Osteoblast (primary cell): Measurements from ENCODE around the gene ZNF618. TPM values are rescaled to one million over a fixed set of nuclear protein-coding genes. Genes with fewer than 3 reads are reported as not detected.
A peak's percentile ranks its signal among the peaks of the same experiment; 100 is the strongest.
"Not testable (repeated sequence)": the region's sequence is repeated elsewhere in the genome, so short reads cannot be mapped to it uniquely, and the experiment has no call there.

Source experiments
- DNase-seq: peaks from one replicate; pipeline ENCODE4 v3.0.0; 2011; ENCODE audit warnings: low spot score, mixed read lengths; ENCODE audit not compliant: insufficient read length; ENCODE audit errors: missing footprints
- H2AFZ ChIP-seq: 2 replicates; pipeline ENCODE4 v1.6.0; 2011; ENCODE audit warnings: mild to moderate bottlenecking, low read length
- H3K27ac ChIP-seq: 2 replicates; pipeline ENCODE4 v1.5.1; 2011; ENCODE audit warnings: mild to moderate bottlenecking, low read depth, low read length, moderate library complexity
- H3K27me3 ChIP-seq: 2 replicates; pipeline ENCODE4 v1.6.0; 2012; ENCODE audit warnings: mild to moderate bottlenecking, control low read depth, inconsistent platforms, low read length, moderate library complexity; ENCODE audit not compliant: insufficient read depth
- H3K36me3 ChIP-seq: 2 replicates; pipeline ENCODE4 v1.5.1; 2011; ENCODE audit warnings: mild to moderate bottlenecking, low read length, control low read depth, moderate library complexity; ENCODE audit not compliant: insufficient read depth
- H3K4me1 ChIP-seq: 2 replicates; pipeline ENCODE4 v1.5.1; 2011; ENCODE audit warnings: mild to moderate bottlenecking, low read length, control low read depth, moderate library complexity; ENCODE audit not compliant: insufficient read depth
- H3K4me2 ChIP-seq: 2 replicates; pipeline ENCODE4 v1.6.0; 2011; ENCODE audit warnings: mild to moderate bottlenecking, low read length; ENCODE audit not compliant: insufficient read depth
- H3K4me3 ChIP-seq: fragments of 200-600 bp; sonication (generic); 3 replicates; pipeline ENCODE4 v1.5.1; 2012; ENCODE audit warnings: mild to moderate bottlenecking, low read length, inconsistent platforms; ENCODE audit not compliant: insufficient read depth
- H3K79me2 ChIP-seq: 2 replicates; pipeline ENCODE4 v1.6.0; 2012; ENCODE audit warnings: mild to moderate bottlenecking, low read length, control low read depth, inconsistent platforms; ENCODE audit not compliant: insufficient read depth
- H3K9me3 ChIP-seq: 2 replicates; pipeline ENCODE4 v1.5.1; 2011; ENCODE audit warnings: low read depth, low read length, control low read depth
- H4K20me1 ChIP-seq: 2 replicates; pipeline ENCODE4 v1.6.0; 2012; ENCODE audit warnings: mild to moderate bottlenecking, low read length, control low read depth; ENCODE audit not compliant: insufficient read depth
- total RNA-seq: library from RNA; depleted of rRNA; stranded (reverse); fragments of >200 nt; gene quantifications from 2 replicates; pipeline ENCODE4 v1.2.3, GENCODE V29; 2012
- TF ChIP-seq, protein P1 (sequence below): IDR thresholded peaks from 2 replicates; pipeline ENCODE4 v1.5.1; 2011; ENCODE audit warnings: mild to moderate bottlenecking, low read depth, low read length, moderate library complexity; ENCODE audit errors: extremely low read depth

The ZNF618 gene
- total RNA-seq, 1 donor, result 10.1 TPM

DNA sequence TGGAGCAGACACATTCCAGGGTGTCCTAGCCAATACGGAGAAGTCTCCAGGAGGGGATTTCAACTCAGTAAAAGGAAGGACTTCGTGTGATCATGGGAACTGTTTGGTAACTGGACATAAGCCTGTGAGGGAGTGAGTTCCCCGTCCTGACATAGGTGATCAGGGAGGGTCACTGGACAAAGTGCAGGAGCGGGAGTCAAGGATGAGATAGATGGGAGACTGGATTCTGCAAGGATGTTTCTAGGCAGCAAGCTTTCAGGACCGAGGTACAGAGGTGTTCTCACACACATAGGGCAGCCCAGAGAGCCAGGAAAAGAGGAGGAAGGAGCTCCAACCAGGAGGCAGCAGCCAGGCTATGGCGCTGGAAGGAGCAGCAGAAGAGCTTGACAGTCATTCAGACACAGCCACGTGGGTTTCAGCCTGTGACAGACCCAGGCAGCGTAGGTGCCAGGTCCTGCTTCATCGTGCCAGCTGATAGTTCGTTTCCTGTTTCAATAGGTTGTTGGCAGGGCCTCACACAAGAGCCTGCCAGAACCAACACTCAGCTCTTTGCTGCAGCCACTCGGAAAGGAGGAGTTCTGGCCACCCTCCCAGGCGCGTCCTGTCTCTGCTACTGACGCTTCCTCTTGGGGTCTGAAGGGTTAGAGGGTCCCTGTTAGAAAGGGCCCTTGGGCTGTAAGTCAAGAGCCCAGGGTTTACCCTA is 117.9 kb downstream of the ZNF618 start:
- H2AFZ ChIP-seq, result no peak overlapping the region
- peaks cover 6% of the 10 kb centered on the region for H3K36me3 ChIP-seq
- peak overlapping the region; percentile 41 for H3K4me2 ChIP-seq
- peaks cover 13% of the 10 kb centered on the region for H3K79me2 ChIP-seq
- peak; percentile 98 for DNase-seq
- H3K27me3 ChIP-seq, result no peaks in the 10 kb centered on the region
- TF ChIP-seq, protein P1, sequence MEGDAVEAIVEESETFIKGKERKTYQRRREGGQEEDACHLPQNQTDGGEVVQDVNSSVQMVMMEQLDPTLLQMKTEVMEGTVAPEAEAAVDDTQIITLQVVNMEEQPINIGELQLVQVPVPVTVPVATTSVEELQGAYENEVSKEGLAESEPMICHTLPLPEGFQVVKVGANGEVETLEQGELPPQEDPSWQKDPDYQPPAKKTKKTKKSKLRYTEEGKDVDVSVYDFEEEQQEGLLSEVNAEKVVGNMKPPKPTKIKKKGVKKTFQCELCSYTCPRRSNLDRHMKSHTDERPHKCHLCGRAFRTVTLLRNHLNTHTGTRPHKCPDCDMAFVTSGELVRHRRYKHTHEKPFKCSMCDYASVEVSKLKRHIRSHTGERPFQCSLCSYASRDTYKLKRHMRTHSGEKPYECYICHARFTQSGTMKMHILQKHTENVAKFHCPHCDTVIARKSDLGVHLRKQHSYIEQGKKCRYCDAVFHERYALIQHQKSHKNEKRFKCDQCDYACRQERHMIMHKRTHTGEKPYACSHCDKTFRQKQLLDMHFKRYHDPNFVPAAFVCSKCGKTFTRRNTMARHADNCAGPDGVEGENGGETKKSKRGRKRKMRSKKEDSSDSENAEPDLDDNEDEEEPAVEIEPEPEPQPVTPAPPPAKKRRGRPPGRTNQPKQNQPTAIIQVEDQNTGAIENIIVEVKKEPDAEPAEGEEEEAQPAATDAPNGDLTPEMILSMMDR, result no peak
- H3K27ac ChIP-seq, result peak overlapping the region; percentile 5
- H3K4me1 ChIP-seq, result peaks cover 19% of the 10 kb centered on the region
- H4K20me1 ChIP-seq, result peaks cover 50% of the 10 kb centered on the region
- H3K4me3 ChIP-seq, result no peak overlapping the region
- no peaks in the 10 kb centered on the region for H3K9me3 ChIP-seq

DNA sequence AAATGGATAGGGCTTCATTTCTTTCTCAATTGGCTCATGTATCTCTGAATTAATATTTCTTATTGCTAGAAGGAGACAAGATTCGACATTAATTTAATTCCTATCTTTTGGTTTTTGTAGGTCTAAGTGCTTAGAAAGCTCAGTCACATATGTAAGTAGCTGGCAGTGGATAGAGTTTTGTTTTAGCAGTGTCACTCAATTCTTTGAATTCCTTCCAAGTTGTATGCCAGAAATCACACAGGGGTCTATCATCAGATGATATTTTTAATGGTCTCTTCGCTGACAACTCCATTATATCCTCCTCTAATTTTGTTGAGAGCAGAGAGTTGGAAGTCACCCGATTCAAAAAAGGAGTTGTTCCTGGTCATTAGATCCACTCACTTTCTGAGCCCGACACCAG is 119.3 kb downstream of the ZNF618 start:
- Histone ChIP-seq H3K79me2 (peaks cover 13% of the 10 kb centered on the region), H3K9me3 (no peaks in the 10 kb centered on the region), H3K4me3 (no peak overlapping the region), H3K36me3 (peaks cover 2% of the 10 kb centered on the region), H2AFZ (no peak overlapping the region), H3K4me1 (peaks cover 26% of the 10 kb centered on the region), H3K27me3 (no peaks in the 10 kb centered on the region), H3K4me2 (no peak overlapping the region), H3K27ac (no peak overlapping the region), H4K20me1 (peaks cover 50% of the 10 kb centered on the region)
- TF ChIP-seq, protein P1, result no peak
- no peak for DNase-seq

DNA sequence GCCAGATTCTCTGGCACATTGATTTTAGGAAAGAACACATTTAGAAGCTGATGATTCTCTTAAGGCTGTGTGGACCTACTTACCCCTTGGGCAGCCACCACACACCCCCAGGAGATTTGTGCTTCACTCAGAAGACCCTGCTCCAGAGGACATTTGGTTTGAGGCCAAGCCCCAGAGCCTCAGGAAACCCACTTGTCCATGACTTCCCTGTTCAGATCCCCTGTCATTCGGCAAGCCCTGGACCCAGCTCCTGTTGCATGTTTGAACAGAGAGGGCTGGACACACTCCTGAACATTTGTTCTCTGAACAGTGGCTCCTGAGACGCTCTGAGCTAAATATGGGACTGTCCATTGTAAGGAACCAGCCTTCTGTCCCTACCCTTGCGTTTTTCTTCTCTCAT is 119.9 kb downstream of the ZNF618 start:
- no peak for DNase-seq
- Histone ChIP-seq H2AFZ (no peak overlapping the region), H3K36me3 (no peaks in the 10 kb centered on the region), H3K27ac (no peak overlapping the region), H4K20me1 (peaks cover 47% of the 10 kb centered on the region), H3K4me2 (no peak overlapping the region), H3K4me3 (no peak overlapping the region), H3K4me1 (peaks cover 29% of the 10 kb centered on the region), H3K79me2 (peaks cover 13% of the 10 kb centered on the region), H3K27me3 (no peaks in the 10 kb centered on the region), H3K9me3 (no peaks in the 10 kb centered on the region)
- TF ChIP-seq, protein P1, result no peak

DNA sequence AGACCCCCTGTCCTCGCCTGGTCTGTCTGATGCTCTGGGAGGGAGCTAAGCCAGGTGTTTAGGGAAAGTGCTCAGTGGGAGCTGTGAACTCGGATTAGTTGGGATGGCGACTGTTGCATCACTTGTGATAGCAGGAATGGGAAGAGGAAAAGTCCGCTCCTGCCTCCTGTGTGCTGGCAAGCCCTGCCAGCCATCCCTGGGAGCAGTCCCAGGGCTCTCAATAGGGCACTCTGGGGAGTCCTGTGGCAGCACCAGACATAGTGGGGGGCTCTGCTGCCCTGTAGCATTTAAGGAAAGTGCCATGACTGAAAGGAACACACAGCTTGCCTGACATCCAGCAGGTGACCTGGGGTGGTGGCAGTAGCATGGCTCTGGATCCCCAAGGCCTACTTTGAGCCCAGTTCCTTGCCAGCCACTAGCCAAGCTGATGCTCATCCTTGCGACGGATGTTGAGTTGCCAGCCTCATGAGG is 120.5 kb downstream of the ZNF618 start:
- Histone ChIP-seq H3K4me3 (no peak overlapping the region), H2AFZ (no peak overlapping the region), H3K4me2 (no peak overlapping the region), H3K27ac (no peak overlapping the region), H3K9me3 (no peaks in the 10 kb centered on the region), H3K79me2 (peaks cover 13% of the 10 kb centered on the region), H3K36me3 (peaks cover 3% of the 10 kb centered on the region), H4K20me1 (peaks cover 50% of the 10 kb centered on the region), H3K4me1 (peaks cover 29% of the 10 kb centered on the region), H3K27me3 (no peaks in the 10 kb centered on the region)
- DNase-seq, result peak; percentile 19
- TF ChIP-seq, protein P1, result no peak

DNA sequence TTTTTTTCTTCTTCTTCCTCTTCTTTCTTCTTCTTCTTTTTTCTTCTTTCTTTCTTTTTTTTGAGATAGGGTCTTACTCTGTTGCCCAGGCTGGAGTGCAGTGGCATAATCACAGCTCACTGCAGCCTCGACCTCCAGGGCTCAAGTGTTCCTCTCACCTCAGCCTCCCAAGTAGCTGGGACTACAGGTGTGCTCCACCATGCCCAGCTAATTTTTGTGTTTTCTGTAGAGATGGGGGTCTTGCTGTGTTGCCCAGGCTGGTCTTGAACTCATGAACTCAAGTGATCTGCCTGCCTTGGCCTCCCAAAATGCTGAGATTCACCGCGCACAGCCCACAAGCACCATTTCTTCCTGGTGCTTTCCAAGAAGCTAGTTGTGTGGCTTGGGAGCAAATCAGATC is 121.0 kb downstream of the ZNF618 start:
- Histone ChIP-seq H4K20me1 (peaks cover 45% of the 10 kb centered on the region), H3K4me1 (peaks cover 29% of the 10 kb centered on the region), H3K79me2 (peaks cover 13% of the 10 kb centered on the region)
- H3K27me3 ChIP-seq, H3K4me2 ChIP-seq, H3K27ac ChIP-seq, H2AFZ ChIP-seq, H3K36me3 ChIP-seq, H3K4me3 ChIP-seq, DNase-seq, H3K9me3 ChIP-seq: not testable (repeated sequence)
